ENCODE data around the gene SFXN5.

SFXN5 gene

DNA sequence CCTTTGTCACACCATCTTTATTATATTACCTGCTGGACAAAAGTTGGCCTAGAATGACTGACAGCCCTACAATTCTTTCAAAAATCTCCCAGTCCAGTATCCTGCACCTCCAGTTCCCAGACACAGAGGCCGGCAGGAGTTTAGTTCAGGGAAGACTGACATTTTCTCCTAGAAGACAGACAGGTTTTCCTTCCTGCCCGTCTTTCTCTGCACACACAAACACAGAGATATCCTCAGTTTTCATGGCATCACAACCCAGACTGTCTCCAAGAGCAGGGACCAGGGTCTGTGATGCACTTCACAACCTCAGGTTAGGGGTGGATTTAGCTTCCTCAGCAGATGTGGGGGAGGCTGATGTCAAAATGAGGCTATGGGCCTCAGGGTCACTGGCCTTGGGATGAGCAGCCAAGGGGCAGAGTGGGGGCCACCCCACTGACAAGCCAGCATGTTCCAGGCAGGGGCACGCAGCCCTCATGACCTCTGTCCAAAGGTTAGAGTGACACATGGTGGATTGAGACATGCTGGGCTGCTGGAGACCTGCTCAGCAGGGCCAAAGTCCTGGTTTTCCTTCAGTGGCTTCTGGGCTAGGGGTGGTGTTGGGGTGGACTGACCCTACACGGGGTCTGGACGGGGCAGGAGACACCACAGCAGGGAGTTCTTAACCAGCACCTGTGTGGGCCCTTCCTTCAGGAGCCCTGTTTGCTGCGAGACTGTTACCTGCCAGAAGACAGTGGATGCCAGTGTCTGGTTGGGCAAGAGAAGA, 70.5 kb downstream of the SFXN5 start:
- H3K4me3 ChIP-seq (ENCODE audit: low read depth, low read length): no peak overlapping the region
- no peak for DNase-seq (ENCODE audit: low read depth)
- TF ChIP-seq, protein P1, sequence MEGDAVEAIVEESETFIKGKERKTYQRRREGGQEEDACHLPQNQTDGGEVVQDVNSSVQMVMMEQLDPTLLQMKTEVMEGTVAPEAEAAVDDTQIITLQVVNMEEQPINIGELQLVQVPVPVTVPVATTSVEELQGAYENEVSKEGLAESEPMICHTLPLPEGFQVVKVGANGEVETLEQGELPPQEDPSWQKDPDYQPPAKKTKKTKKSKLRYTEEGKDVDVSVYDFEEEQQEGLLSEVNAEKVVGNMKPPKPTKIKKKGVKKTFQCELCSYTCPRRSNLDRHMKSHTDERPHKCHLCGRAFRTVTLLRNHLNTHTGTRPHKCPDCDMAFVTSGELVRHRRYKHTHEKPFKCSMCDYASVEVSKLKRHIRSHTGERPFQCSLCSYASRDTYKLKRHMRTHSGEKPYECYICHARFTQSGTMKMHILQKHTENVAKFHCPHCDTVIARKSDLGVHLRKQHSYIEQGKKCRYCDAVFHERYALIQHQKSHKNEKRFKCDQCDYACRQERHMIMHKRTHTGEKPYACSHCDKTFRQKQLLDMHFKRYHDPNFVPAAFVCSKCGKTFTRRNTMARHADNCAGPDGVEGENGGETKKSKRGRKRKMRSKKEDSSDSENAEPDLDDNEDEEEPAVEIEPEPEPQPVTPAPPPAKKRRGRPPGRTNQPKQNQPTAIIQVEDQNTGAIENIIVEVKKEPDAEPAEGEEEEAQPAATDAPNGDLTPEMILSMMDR (IDR thresholded peaks at IDR 0.05; ENCODE audit: low read depth, low read length, missing control alignments): no peak

DNA sequence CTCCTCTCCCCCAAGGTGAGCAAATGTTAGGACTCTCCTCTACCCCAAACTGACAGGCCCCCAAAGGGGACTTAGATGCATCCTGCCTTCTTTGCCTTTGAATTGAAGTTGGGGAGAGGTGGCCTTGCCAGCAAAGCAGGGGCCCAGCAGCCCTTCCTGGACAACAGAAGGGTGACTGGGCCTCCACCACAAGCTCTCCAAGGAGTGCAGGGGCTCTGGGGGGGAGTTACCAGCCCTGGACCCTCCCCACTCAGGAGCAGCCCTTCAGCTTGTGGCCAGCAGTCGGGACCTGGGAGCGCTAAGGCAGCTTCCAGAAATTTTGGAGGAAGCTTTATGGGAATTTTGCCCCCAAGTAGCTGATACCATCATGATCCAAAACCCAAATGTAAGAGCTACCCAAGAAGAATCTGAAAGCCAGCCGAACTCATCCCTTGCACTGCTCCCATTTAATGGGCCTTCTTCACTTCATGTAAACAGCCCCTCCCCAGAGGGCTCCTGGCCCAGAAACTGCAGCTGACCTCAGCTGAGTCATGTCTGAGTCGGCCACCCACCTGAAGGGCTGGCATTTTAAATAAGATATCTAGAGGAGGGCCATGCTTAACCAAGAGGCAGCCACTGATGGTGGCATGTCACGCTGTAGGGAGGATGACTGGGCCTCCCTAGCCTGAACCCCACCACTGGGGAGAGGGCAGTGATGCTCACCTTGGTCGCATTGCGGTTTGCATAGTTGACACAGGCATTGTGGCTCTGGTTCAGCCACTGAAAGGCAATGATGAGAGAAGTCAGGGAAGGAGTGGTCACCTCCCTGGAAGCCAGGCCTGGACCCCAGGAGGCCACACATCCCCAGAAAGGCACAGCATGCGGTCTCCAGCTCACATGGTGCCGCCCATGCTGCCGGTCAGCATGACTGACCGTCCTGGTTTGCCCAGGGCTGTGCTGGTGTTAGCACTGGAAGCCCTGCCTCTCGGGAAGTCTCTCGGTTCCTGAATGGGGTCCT, 71.5 kb downstream of the SFXN5 start:
- no peak overlapping the region for H3K4me3 ChIP-seq (ENCODE audit: low read depth, low read length)
- no peak for DNase-seq (ENCODE audit: low read depth)
- TF ChIP-seq, protein P1 (IDR thresholded peaks at IDR 0.05; ENCODE audit: low read depth, low read length, missing control alignments): no peak

DNA sequence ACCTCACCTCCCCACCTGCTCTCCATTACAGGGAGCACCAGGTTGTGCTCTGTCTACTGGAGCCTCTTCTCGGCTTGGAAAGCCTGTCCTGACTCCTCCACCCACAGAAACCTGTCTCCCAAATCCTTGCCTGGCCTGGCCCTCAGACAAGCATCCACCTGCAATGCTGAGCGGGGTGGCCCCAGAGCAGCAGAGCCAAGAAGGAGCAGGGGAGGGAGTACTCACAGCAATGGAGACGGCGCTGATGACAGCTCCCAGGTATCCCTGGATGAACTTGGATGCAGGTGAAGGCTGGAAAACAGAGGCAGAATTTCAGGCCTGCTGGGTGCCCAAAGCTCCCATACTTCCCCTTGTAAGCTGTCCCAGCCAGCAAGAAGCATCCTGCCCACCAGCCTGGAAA, 72.8 kb downstream of the SFXN5 start:
- TF ChIP-seq, protein P1 (IDR thresholded peaks at IDR 0.05; ENCODE audit: low read depth, low read length, missing control alignments): no peak
- no peak for DNase-seq (ENCODE audit: low read depth)
- H3K4me3 ChIP-seq (ENCODE audit: low read depth, low read length): no peak overlapping the region

DNA sequence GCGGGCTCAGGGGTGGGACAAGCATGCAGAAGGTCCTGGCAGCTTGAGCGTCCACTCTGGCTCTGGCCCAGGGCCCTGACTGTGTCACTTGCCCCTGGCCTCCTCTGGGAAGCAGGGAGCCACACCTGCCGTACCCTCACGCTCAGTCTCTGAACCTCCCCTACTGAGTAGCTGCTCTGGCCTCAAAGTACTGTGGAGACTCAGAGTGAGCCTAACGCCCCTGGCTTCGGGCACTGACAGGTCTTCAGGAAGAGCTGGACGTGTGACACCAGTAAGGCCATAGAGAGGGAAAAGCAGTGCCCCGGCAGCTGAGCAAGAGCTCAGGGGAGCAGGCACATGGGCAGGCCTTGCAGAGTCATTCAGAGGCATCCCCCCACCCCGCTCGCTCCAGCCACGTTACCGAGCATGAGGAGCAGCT, 73.3 kb downstream of the SFXN5 start:
- TF ChIP-seq, protein P1 (IDR thresholded peaks at IDR 0.05; ENCODE audit: low read depth, low read length, missing control alignments): no peak
- H3K4me3 ChIP-seq (ENCODE audit: low read depth, low read length): no peak overlapping the region
- DNase-seq (ENCODE audit: low read depth): no peak

DNA sequence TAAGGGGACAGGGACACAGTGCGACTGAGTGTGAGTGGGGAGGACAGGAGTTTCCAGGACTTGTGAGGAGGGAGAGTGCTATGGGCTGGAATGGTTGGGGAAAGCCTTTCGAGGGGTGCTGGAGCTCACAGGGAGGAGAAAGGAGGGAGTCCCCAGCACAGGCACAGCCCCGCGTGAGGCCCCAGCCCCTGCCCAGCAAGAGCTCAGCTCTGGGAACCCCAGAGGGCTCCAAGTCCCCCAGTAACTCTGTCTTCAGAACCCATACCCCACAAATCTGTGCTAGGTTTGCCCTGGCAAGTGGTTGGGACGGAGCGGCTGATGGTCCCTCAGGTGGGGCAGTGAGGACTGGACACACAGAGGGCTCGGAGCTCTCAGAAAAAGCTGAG, 75.4 kb downstream of the SFXN5 start:
- TF ChIP-seq, protein P1 (IDR thresholded peaks at IDR 0.05; ENCODE audit: low read depth, low read length, missing control alignments): no peak
- H3K4me3 ChIP-seq (ENCODE audit: low read depth, low read length): no peak overlapping the region
- no peak for DNase-seq (ENCODE audit: low read depth)

DNA sequence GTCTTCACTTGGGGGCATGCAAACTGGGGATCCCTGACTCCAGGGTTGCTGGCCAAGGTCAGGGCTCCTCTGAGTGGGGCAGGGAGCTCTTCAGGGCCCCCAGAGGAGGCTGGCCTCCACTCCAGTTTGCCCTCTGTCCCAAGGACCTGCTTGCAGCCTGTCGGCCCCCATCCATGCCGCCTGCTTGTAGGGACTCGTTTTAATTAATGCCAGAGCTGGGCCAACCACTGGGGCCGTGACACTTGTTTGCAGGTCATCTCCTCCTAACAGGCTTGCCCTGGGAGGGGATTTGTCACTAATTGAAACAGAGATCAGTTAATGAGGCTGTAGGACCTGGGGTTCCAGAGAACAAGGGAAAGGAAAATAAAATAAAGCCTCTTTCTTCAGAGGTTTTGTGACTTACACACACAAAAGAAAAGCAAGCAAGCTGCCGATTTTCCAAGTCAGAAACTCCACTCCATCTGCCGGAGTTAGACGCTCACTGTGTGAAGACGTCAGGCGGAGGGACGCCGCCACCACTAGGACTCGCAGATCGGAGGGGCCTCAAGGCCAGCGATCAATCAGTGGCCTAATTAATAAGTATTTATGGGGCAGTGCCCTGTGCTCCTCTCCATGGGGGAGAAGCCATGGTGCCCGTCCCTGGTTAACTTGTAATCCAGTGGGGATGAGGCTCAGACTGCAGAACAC, 75.9 kb downstream of the SFXN5 start:
- DNase-seq (ENCODE audit: low read depth): no peak
- H3K4me3 ChIP-seq (ENCODE audit: low read depth, low read length): no peak overlapping the region
- TF ChIP-seq, protein P1 (IDR thresholded peaks at IDR 0.05; ENCODE audit: low read depth, low read length, missing control alignments): no peak

Data from GM12864 (cell line).